PFSK-1 (cell line): ENCODE measurements around the gene ARFIP2.

Source experiments
- FOXP2 ChIP-seq: optimal IDR thresholded peaks from 2 replicates; pipeline ENCODE3; 2011; ENCODE audit warnings: borderline replicate concordance, control low read depth, inconsistent platforms; ENCODE audit not compliant: insufficient read depth; ENCODE audit errors: extremely low read length, extremely low read depth
- POLR2AphosphoS5 ChIP-seq: IDR thresholded peaks from 2 replicates; pipeline ENCODE4 v1.6.1; 2012; ENCODE audit warnings: low read depth, mild to moderate bottlenecking, control low read depth, low read length, moderate library complexity
- REST ChIP-seq, 2 experiments: IDR thresholded peaks; 2 replicates each; pipeline versions ENCODE4 v1.6.1 to v1.8.0; 2011 to 2012; ENCODE audit warnings: low read depth in 2 of 2, low read length in 2 of 2, control low read depth in 1 of 2, inconsistent platforms in 1 of 2, mild to moderate bottlenecking in 1 of 2, moderate library complexity in 1 of 2; ENCODE audit not compliant: insufficient read depth in 1 of 2
- SIN3A ChIP-seq: IDR thresholded peaks from 2 replicates; pipeline ENCODE4 v1.6.1; 2012; ENCODE audit warnings: mild to moderate bottlenecking, low read length, moderate library complexity, borderline replicate concordance; ENCODE audit not compliant: insufficient read depth
- TAF1 ChIP-seq: IDR thresholded peaks from 2 replicates; pipeline ENCODE4 v1.6.1; 2012; ENCODE audit warnings: low read length, control low read depth, borderline replicate concordance; ENCODE audit not compliant: insufficient read depth

ARFIP2 gene

DNA sequence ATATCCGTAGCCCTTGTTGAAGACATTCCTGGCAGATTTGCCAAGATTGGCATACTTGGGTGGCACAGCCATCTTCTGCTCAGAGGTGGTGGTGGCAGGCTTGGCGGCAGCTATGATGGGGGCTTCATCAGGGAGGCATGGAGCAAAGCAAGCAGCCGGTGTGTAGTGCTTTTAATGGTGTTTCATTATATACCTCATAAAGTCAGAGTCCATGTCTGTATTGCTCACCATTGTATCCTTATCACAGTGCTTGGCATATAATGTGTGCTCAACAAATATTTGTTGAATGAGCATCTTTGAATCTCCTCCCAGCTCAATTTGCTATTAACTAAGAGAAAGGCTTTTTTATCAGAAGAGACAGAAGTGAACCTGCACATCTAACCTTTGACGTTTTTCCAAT lies 8.2 kb upstream of the ARFIP2 start:
- no peak for TF ChIP-seq POLR2AphosphoS5
- no peak for TF ChIP-seq TAF1
- no peak for TF ChIP-seq REST (IDR thresholded peaks at IDR 0.05; ENCODE audit: insufficient read depth in 1 of 2, low read depth in 2 of 2, low read length in 2 of 2)
- TF ChIP-seq SIN3A: no peak
- no peak for TF ChIP-seq FOXP2

DNA sequence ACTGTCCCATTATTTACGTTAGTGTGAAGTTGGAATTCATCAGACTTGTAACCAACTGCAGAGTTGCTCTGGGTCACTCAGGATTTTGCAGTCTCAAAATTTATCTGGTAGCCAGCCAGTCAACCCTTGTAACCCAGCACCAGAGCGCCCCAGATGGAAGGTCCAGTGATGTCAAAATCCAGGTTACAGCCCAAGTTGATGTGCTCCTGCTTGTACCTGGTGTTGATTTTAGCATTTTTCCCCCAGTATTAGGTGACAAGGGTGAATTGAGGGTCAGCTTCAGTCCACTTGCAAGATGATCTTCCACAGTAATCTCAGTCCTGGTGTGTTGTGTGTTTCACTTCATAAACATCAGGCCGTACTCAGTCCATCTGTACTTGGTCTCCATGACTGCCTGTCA lies 7.7 kb upstream of the ARFIP2 start:
- TF ChIP-seq POLR2AphosphoS5 (no peak), FOXP2 (no peak)

- TF ChIP-seq REST (IDR thresholded peaks at IDR 0.05; ENCODE audit: insufficient read depth in 1 of 2, low read depth in 2 of 2, low read length in 2 of 2): no peak
- TF ChIP-seq FOXP2: no peak
- TF ChIP-seq SIN3A: no peak
- TF ChIP-seq TAF1: no peak
- TF ChIP-seq POLR2AphosphoS5: no peak
Measured at GRCh38 chr11:6488342-6488741, 7.2 kb upstream of the ARFIP2 start.

DNA sequence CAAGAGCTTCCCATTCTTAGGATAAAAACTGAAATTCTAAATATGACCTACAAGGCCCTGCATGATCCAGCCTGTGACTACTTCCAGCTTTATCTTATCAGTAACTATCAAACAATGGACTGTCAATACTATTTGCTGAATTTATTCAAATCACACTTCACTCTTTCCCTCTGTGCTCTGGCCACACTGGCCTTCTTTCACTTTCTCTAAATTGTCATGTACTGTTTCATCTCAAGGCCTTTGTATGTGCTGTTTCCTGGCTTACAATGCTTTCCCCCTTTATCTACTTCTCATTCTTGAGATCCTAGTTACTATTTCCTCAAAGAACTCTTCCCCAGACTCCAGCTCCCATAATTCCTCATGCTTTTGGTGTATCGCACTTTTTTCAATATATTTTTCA lies 5.8 kb upstream of the ARFIP2 start:
- TF ChIP-seq TAF1: no peak
- TF ChIP-seq REST (IDR thresholded peaks at IDR 0.05; ENCODE audit: insufficient read depth in 1 of 2, low read depth in 2 of 2, low read length in 2 of 2): no peak
- TF ChIP-seq SIN3A: no peak
- no peak for TF ChIP-seq POLR2AphosphoS5
- TF ChIP-seq FOXP2: no peak

- TF ChIP-seq SIN3A (no peak), POLR2AphosphoS5 (no peak), FOXP2 (no peak), TAF1 (no peak), REST (IDR thresholded peaks at IDR 0.05; ENCODE audit: insufficient read depth in 1 of 2, low read depth in 2 of 2, low read length in 2 of 2) (no peak)
Measured at GRCh38 chr11:6486256-6486655, 5.1 kb upstream of the ARFIP2 start.
